CD4-positive, alpha-beta T cell (primary cell): ENCODE results near the gene MCIDAS. TPM values are rescaled to one million over a fixed set of nuclear protein-coding genes. Genes with fewer than 3 reads are reported as not detected.

Experiments used
- ATAC-seq: fragments of 200-7000 bp; cut with Tn5 transposase; one replicate; pipeline ENCODE4 v1.10.0; 2022; ENCODE audit warnings: mild to moderate bottlenecking; ENCODE audit not compliant: poor library complexity
- CTCF ChIA-PET: fragments of 350-600 bp; sonication (Branson Sonifier 250); formaldehyde crosslinking; loops from one replicate; lab custom pipeline; 2021; ENCODE audit warnings: antibody characterized with exemption, inconsistent platforms; lab: Charles Lee
- POLR2A ChIA-PET: fragments of 350-600 bp; sonication (Branson Sonifier 250); formaldehyde crosslinking; loops from one replicate; lab custom pipeline; 2021; ENCODE audit warnings: antibody characterized with exemption, inconsistent platforms; lab: Charles Lee
- DNase-seq, 14 experiments: peaks; one replicate each; pipeline ENCODE4 v3.0.0-alpha.2; 2013 to 2020; ENCODE audit warnings: mixed read lengths in 2 of 14
- H3K27ac ChIP-seq, 2 donors: one replicate each; pipeline versions ENCODE4 v1.5.1 to v1.7.0; 2013; ENCODE audit warnings: low read length in 2 of 2, low read depth in 1 of 2, mild to moderate bottlenecking in 1 of 2
- H3K27me3 ChIP-seq, 2 experiments: 1 replicate in 1 of 2; 2 replicates in 1 of 2; pipeline versions ENCODE4 v1.6.1 to v1.7.0; 2013; ENCODE audit warnings: low read length in 2 of 2, control low read depth in 1 of 2, mild to moderate bottlenecking in 1 of 2, moderate library complexity in 1 of 2; ENCODE audit not compliant: insufficient read depth in 2 of 2, control insufficient read depth in 1 of 2
- H3K36me3 ChIP-seq: one replicate; pipeline ENCODE4 v1.6.1; 2013; ENCODE audit warnings: low read length, control low read depth; ENCODE audit not compliant: insufficient read depth
- H3K4me1 ChIP-seq: one replicate; pipeline ENCODE4 v1.6.1; 2013; ENCODE audit warnings: low read length, control low read depth; ENCODE audit not compliant: insufficient read depth
- H3K4me3 ChIP-seq: one replicate; pipeline ENCODE4 v1.5.1; 2013; ENCODE audit warnings: mild to moderate bottlenecking, low read length, moderate library complexity
- H3K9me3 ChIP-seq, 2 experiments: 1 replicate in 1 of 2; 2 replicates in 1 of 2; pipeline versions ENCODE4 v1.6.1 to v1.7.0; 2013; ENCODE audit warnings: low read length in 2 of 2, mild to moderate bottlenecking in 2 of 2, control low read depth in 1 of 2, moderate library complexity in 1 of 2; ENCODE audit not compliant: control insufficient read depth in 1 of 2, insufficient read depth in 1 of 2
- H3K27ac Mint-ChIP-seq: one replicate; pipeline ENCODE4 v1.8.0; 2020; ENCODE audit warnings: mixed read lengths
- H3K27me3 Mint-ChIP-seq: one replicate; pipeline ENCODE4 v1.8.0; 2021; ENCODE audit warnings: mixed read lengths
- H3K36me3 Mint-ChIP-seq: one replicate; pipeline ENCODE4 v1.8.0; 2021; ENCODE audit warnings: low read depth, mixed read lengths
- H3K4me1 Mint-ChIP-seq: one replicate; pipeline ENCODE4 v1.8.0; 2021; ENCODE audit warnings: low read depth, mixed read lengths
- H3K4me3 Mint-ChIP-seq: one replicate; pipeline ENCODE4 v1.8.0; 2020; ENCODE audit warnings: mild to moderate bottlenecking, mixed read lengths
- H3K9me3 Mint-ChIP-seq: one replicate; pipeline ENCODE4 v1.8.0; 2020; ENCODE audit warnings: mixed read lengths
- intact Hi-C, 2 experiments: fragments of 100-400 bp; cut with DNase I in 1 of 2; cut with micrococcal nuclease in 1 of 2; formaldehyde crosslinking; loops; one replicate each; pipeline versions ENCODE4 v1.15.1 to v1.9.0; 2023 to 2025; cut with DNase I, micrococcal nuclease
- total RNA-seq, 174 experiments: library from RNA in 2 of 174; stranded (reverse) in 2 of 174; gene quantifications; one replicate each; pipeline ENCODE4 v1.2.3 and lab custom pipeline; 2021 to 2026
- TF ChIP-seq, protein P1 (sequence below): fragments of 200-600 bp; IDR thresholded peaks from one replicate; pipeline ENCODE4 v1.8.0; 2022; ENCODE audit warnings: antibody characterized with exemption, mild to moderate bottlenecking

The MCIDAS gene
- total RNA-seq, 2 experiments from 2014 or later, result not detected

DNA sequence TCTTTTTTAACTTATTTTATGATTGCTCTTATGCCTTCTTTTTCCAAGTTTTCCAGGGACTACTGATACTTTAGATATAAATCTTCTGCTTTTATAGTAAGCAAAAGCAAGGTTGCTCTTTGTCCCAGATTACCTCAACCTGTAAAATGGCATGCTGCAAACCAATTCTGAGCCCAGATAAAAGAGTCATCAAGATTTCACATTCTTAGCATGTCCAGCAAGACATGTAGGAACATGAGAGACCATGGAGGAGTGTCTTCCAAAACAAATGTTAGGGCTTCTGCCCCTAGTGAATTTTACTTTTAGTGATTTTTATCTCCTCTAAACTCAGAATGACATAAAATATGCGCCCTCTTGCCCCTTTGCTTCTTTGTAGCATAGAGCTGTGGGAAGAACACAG lies 47.1 kb downstream of the MCIDAS start:
- no peak overlapping the region for H3K4me3 Mint-ChIP-seq
- intact Hi-C loops, result no loop called here
- peaks cover 31 to 49% of the 10 kb centered on the region in 2 experiments for H3K27me3 ChIP-seq
- peaks cover 84% of the 10 kb centered on the region for H3K27me3 Mint-ChIP-seq
- no peak overlapping the region for H3K4me3 ChIP-seq
- no peaks in the 10 kb centered on the region for H3K36me3 Mint-ChIP-seq
- H3K27ac ChIP-seq, result no peak overlapping the region
- no peaks in the 10 kb centered on the region for H3K36me3 ChIP-seq
- H3K9me3 ChIP-seq, result peaks cover 0 to 6% of the 10 kb centered on the region in 2 experiments
- POLR2A ChIA-PET, result no interaction called here
- TF ChIP-seq, protein P1, sequence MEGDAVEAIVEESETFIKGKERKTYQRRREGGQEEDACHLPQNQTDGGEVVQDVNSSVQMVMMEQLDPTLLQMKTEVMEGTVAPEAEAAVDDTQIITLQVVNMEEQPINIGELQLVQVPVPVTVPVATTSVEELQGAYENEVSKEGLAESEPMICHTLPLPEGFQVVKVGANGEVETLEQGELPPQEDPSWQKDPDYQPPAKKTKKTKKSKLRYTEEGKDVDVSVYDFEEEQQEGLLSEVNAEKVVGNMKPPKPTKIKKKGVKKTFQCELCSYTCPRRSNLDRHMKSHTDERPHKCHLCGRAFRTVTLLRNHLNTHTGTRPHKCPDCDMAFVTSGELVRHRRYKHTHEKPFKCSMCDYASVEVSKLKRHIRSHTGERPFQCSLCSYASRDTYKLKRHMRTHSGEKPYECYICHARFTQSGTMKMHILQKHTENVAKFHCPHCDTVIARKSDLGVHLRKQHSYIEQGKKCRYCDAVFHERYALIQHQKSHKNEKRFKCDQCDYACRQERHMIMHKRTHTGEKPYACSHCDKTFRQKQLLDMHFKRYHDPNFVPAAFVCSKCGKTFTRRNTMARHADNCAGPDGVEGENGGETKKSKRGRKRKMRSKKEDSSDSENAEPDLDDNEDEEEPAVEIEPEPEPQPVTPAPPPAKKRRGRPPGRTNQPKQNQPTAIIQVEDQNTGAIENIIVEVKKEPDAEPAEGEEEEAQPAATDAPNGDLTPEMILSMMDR, result no peak
- peaks cover 20% of the 10 kb centered on the region for H3K4me1 Mint-ChIP-seq
- H3K27ac Mint-ChIP-seq, result no peak overlapping the region
- peaks cover 1% of the 10 kb centered on the region for H3K9me3 Mint-ChIP-seq
- H3K4me1 ChIP-seq, result peaks cover 10% of the 10 kb centered on the region
- no peak for ATAC-seq
- CTCF ChIA-PET, result no interaction called here
- no peak for DNase-seq

DNA sequence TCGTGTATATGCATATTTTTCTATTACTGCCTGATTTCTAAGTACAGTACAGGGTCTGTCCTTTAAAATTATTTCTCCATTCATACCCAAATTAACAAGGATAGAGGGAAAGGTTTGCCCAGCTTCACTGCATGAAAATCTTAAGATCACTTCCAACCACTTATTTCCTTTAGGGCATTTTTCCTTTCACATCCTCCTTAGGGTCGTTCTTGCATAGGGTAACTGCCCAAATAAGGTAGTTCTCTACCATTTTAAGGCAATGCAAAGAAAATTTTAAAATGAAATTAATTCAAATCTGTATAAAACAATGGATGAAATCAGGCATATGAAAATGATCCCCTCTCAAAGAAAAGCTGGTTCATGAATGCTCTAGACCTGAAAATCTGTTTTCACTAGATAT lies 50.0 kb downstream of the MCIDAS start:
- Mint-ChIP-seq H3K27me3 (peaks cover 95% of the 10 kb centered on the region), H3K27ac (no peak overlapping the region), H3K36me3 (no peaks in the 10 kb centered on the region), H3K4me1 (peaks cover 41% of the 10 kb centered on the region), H3K9me3 (no peaks in the 10 kb centered on the region), H3K4me3 (no peak overlapping the region)
- H3K27me3 ChIP-seq, result peaks cover 47 to 67% of the 10 kb centered on the region in 2 experiments
- CTCF ChIA-PET, result no interaction called here
- intact Hi-C loops, result loop anchor here (5.0 to 10.0 kb wide), 2 partner anchors 55 to 128 kb away; partner anchors contain the start of genes CCNO (in 1 of the 2), DHX29 (in 1 of the 2) and MTREX (in 1 of the 2)
- H3K36me3 ChIP-seq, result no peaks in the 10 kb centered on the region
- ATAC-seq (no peak), DNase-seq (no peak)
- peaks cover 0 to 6% of the 10 kb centered on the region in 2 experiments for H3K9me3 ChIP-seq
- H3K4me1 ChIP-seq, result peaks cover 28% of the 10 kb centered on the region
- POLR2A ChIA-PET, result interaction anchor here (1.1 kb wide), 1 partner anchor 46 kb away, joined by 3 read pairs; no protein-coding TSS in a partner anchor
- H3K4me3 ChIP-seq, result no peak overlapping the region
- no peak overlapping the region for H3K27ac ChIP-seq
- TF ChIP-seq, protein P1, result no peak

DNA sequence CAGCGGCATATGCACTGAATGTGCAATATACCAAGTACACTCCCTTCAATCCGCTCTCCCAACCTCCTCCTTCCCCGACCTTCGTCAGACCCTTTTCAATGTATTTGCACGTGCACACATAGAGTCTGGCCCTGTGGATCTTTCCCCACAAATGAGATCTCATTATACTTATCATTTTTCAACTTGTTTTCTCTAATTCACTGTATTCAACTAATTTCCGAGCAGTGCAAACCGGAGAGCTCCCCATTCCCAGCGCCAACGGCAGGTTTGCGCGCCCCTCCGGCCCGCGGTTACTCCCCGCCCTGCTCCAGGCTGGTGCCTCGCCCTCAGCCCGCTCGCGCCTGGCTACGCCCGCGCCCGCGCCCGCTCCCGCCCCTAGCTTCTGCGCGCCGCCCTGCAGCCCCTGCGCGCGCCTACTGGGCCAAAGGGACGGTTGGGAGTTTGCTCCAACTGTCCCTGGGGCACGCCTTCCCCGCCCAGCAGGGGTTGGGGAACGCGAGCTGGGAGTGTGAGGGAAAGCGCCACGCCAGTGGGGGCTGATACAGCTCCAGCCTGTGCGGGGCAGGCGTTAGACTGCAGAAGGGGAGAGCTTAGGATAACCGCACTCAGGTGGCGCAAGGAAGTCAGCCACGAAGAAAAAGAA lies 50.8 kb downstream of the MCIDAS start:
- no peak overlapping the region for H3K4me3 ChIP-seq
- CTCF ChIA-PET, result no interaction called here

More for the DNA sequence above, 50.8 kb downstream of the MCIDAS start:
- Histone ChIP-seq H3K36me3 (no peaks in the 10 kb centered on the region), H3K9me3 (peaks cover 0 to 6% of the 10 kb centered on the region in 2 experiments), H3K4me1 (peaks cover 28% of the 10 kb centered on the region), H3K27me3 (peaks cover 51 to 72% of the 10 kb centered on the region in 2 experiments), H3K27ac (no peak overlapping the region)
- TF ChIP-seq, protein P1, result no peak
- intact Hi-C loops, result loop anchor here (5.0 to 10.0 kb wide), 2 partner anchors 56 to 129 kb away; partner anchors contain the start of genes CCNO (in 1 of the 2), DHX29 (in 1 of the 2) and MTREX (in 1 of the 2)
- Mint-ChIP-seq H3K9me3 (no peaks in the 10 kb centered on the region), H3K27me3 (peaks cover 92% of the 10 kb centered on the region), H3K4me1 (peaks cover 43% of the 10 kb centered on the region), H3K27ac (no peak overlapping the region), H3K36me3 (no peaks in the 10 kb centered on the region), H3K4me3 (no peak overlapping the region)
- POLR2A ChIA-PET, result interaction anchor here (0.6 kb wide), 2 partner anchors 55 to 63 kb away, joined by 3 read pairs; no protein-coding TSS in a partner anchor
- ATAC-seq (no peak), DNase-seq (peak in 7 of 14 experiments; percentile 3 to 52 (median 19))
